DOHH2 (cell line): ENCODE measurements around the gene SHISA5.
A peak's percentile ranks its signal among the peaks of the same experiment; 100 is the strongest.
"Not testable (repeated sequence)": the region's sequence is repeated elsewhere in the genome, so short reads cannot be mapped to it uniquely, and the experiment has no call there.

Experiments
- H3F3A ChIP-seq: fragments of 200-600 bp; sonication (generic), shearing (Covaris generic); 2 replicates; pipeline ENCODE4 v1.6.0; 2016; ENCODE audit warnings: antibody characterized with exemption, mild to moderate bottlenecking; ENCODE audit not compliant: control insufficient read depth, insufficient read depth
- H3K27ac ChIP-seq: fragments of 200-600 bp; sonication (generic); 2 replicates; pipeline ENCODE4 v1.5.1; 2014; ENCODE audit warnings: low read depth, mild to moderate bottlenecking, low read length, moderate library complexity
- H3K27me3 ChIP-seq: fragments of 200-600 bp; sonication (generic); 2 replicates; pipeline ENCODE4 v1.6.1; 2014; ENCODE audit warnings: mild to moderate bottlenecking, low read length, mixed read lengths; ENCODE audit not compliant: control insufficient read depth
- H3K36me3 ChIP-seq: fragments of 200-600 bp; sonication (generic); 2 replicates; pipeline ENCODE4 v1.6.1; 2014; ENCODE audit warnings: mild to moderate bottlenecking, low read length, moderate library complexity, mixed read lengths; ENCODE audit not compliant: control insufficient read depth
- H3K4me1 ChIP-seq: fragments of 200-600 bp; sonication (generic); 2 replicates; pipeline ENCODE4 v1.6.1; 2014; ENCODE audit warnings: mild to moderate bottlenecking, low read length, mixed read lengths; ENCODE audit not compliant: control insufficient read depth
- H3K4me2 ChIP-seq: fragments of 200-600 bp; sonication (generic); 2 replicates; pipeline ENCODE4 v1.6.0; 2014; ENCODE audit warnings: mild to moderate bottlenecking, low read length, moderate library complexity
- H3K4me3 ChIP-seq: fragments of 200-600 bp; sonication (generic); 2 replicates; pipeline ENCODE4 v1.5.1; 2014; ENCODE audit warnings: mild to moderate bottlenecking, low read length, mixed read lengths
- H3K79me2 ChIP-seq: fragments of 200-600 bp; sonication (generic); 2 replicates; pipeline ENCODE4 v1.6.1; 2014; ENCODE audit warnings: mild to moderate bottlenecking, low read length, mixed read lengths; ENCODE audit not compliant: control insufficient read depth
- H3K9me2 ChIP-seq: fragments of 200-600 bp; sonication (generic); replicated peaks from 2 replicates; pipeline ENCODE4 v1.6.1; 2014; ENCODE audit warnings: mild to moderate bottlenecking, low read length, mixed read lengths; ENCODE audit not compliant: control insufficient read depth
- H3K9me3 ChIP-seq: fragments of 200-600 bp; sonication (generic); 2 replicates; pipeline ENCODE4 v1.6.1; 2014; ENCODE audit warnings: antibody characterized with exemption, low read length, mixed read lengths; ENCODE audit not compliant: control insufficient read depth, insufficient read depth
- H4K20me1 ChIP-seq: fragments of 200-600 bp; sonication (generic); 2 replicates; pipeline ENCODE4 v1.6.0; 2014; ENCODE audit warnings: low read depth, mild to moderate bottlenecking, antibody characterized with exemption, low read length, moderate library complexity; ENCODE audit not compliant: control insufficient read depth, insufficient read depth
- CTCF ChIP-seq: fragments of 200-600 bp; sonication (generic); IDR thresholded peaks from one replicate; pipeline ENCODE4 v1.5.1; 2014; ENCODE audit warnings: antibody characterized with exemption, mild to moderate bottlenecking, low read depth, low read length; ENCODE audit not compliant: poor library complexity, severe bottlenecking
- EZH2phosphoT487 ChIP-seq: fragments of 200-600 bp; sonication (generic); IDR thresholded peaks from 2 replicates; pipeline ENCODE4 v1.6.1; 2017; ENCODE audit warnings: borderline replicate concordance, mild to moderate bottlenecking, antibody characterized with exemption, low read length, moderate library complexity, mixed read lengths

SHISA5 gene

GRCh38 chr3:48474619-48475018 lies 29.4 kb downstream of the SHISA5 start:
- Histone ChIP-seq H3K36me3 (peaks cover 18% of the 10 kb centered on the region), H4K20me1 (no peaks in the 10 kb centered on the region), H3K4me3 (no peak overlapping the region), H3K4me1 (peaks cover 64% of the 10 kb centered on the region), H3K9me2 (no peaks in the 10 kb centered on the region), H3K27ac (no peak overlapping the region), H3K27me3 (no peaks in the 10 kb centered on the region), H3K9me3 (no peaks in the 10 kb centered on the region), H3K79me2 (peaks cover 33% of the 10 kb centered on the region), H3K4me2 (no peak overlapping the region), H3F3A (0 out of 2 replicates have a peak, but pooled peaks cover 5% of the 10 kb centered on the region)
- no peak for TF ChIP-seq CTCF
- TF ChIP-seq EZH2phosphoT487, result no peak

GRCh38 chr3:48474031-48474430 lies 29.9 kb downstream of the SHISA5 start:
- H3K27ac ChIP-seq, H4K20me1 ChIP-seq, H3K4me2 ChIP-seq, H3K27me3 ChIP-seq, H3K4me3 ChIP-seq, H3K9me2 ChIP-seq, H3K9me3 ChIP-seq, H3F3A ChIP-seq: not testable (repeated sequence)
- Histone ChIP-seq H3K4me1 (peaks cover 64% of the 10 kb centered on the region), H3K79me2 (peaks cover 39% of the 10 kb centered on the region), H3K36me3 (peaks cover 24% of the 10 kb centered on the region)

- TF ChIP-seq CTCF (no peak), EZH2phosphoT487 (no peak)
- H3K4me2 ChIP-seq, result peak overlapping the region; percentile 97
- peaks cover 28% of the 10 kb centered on the region for H3K36me3 ChIP-seq
- H3K27ac ChIP-seq, result peak overlapping the region; percentile 90
- H4K20me1 ChIP-seq, result no peaks in the 10 kb centered on the region
- no peaks in the 10 kb centered on the region for H3K27me3 ChIP-seq
- peak overlapping the region; percentile 88 for H3K4me3 ChIP-seq
- no peaks in the 10 kb centered on the region for H3K9me2 ChIP-seq
- peaks cover 43% of the 10 kb centered on the region for H3K79me2 ChIP-seq
- no peaks in the 10 kb centered on the region for H3F3A ChIP-seq
- H3K9me3 ChIP-seq, result no peaks in the 10 kb centered on the region
- H3K4me1 ChIP-seq, result peaks cover 64% of the 10 kb centered on the region
Measured at GRCh38 chr3:48473617-48473952, 30.4 kb downstream of the SHISA5 start.

- Histone ChIP-seq H3F3A (no peaks in the 10 kb centered on the region), H3K4me1 (peaks cover 64% of the 10 kb centered on the region), H3K9me3 (no peaks in the 10 kb centered on the region), H3K79me2 (peaks cover 49% of the 10 kb centered on the region), H3K4me3 (peak overlapping the region; percentile 88), H3K9me2 (no peaks in the 10 kb centered on the region), H3K4me2 (peak overlapping the region; percentile 97), H3K27me3 (no peaks in the 10 kb centered on the region), H4K20me1 (no peaks in the 10 kb centered on the region), H3K27ac (peak overlapping the region; percentile 90), H3K36me3 (peaks cover 33% of the 10 kb centered on the region)
- TF ChIP-seq CTCF, result peak; percentile 87
- no peak for TF ChIP-seq EZH2phosphoT487
Measured at GRCh38 chr3:48472923-48473616, 30.9 kb downstream of the SHISA5 start.
